WI38 (cell line): ENCODE results near the gene OSBPL9.

Experiments
- H3K4me3 ChIP-seq: 2 replicates; pipeline ENCODE4 v1.5.1; 2011; ENCODE audit warnings: low read depth, mild to moderate bottlenecking, control low read depth, low read length
- TF ChIP-seq, protein P1 (sequence below): IDR thresholded peaks from 2 replicates; pipeline ENCODE4 v1.5.1; 2012; ENCODE audit warnings: low read depth, mild to moderate bottlenecking, control low read depth, low read length

The OSBPL9 gene

DNA sequence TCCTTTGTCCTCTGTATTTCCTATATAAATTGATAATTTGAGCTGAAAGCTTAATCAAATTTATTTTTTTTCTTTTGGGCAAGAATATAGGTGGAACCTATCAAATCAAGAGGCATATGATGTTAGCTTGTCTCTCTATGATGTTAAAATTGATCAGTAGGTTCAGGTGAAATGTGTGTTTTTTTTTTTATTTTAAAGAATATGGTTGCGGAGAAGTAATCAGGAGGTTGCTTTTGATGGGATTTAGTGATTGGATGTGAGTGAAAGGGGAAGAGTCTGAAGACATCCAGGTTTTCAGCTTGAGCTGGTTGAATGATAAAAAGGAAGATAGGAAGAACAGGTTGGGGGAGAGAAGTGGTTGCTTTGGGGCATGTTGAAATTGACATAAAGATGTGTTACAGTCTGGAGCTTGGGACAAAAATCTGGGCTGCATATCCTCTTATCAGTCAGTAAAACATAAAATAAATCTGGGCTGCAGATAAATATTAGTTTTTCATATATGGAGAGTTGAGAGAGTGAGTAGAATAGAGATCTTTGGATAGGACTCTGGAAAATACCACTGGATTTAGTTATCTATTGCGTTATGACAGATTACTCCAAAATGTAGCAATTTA is 5.1 kb downstream of the OSBPL9 start:
- TF ChIP-seq, protein P1, sequence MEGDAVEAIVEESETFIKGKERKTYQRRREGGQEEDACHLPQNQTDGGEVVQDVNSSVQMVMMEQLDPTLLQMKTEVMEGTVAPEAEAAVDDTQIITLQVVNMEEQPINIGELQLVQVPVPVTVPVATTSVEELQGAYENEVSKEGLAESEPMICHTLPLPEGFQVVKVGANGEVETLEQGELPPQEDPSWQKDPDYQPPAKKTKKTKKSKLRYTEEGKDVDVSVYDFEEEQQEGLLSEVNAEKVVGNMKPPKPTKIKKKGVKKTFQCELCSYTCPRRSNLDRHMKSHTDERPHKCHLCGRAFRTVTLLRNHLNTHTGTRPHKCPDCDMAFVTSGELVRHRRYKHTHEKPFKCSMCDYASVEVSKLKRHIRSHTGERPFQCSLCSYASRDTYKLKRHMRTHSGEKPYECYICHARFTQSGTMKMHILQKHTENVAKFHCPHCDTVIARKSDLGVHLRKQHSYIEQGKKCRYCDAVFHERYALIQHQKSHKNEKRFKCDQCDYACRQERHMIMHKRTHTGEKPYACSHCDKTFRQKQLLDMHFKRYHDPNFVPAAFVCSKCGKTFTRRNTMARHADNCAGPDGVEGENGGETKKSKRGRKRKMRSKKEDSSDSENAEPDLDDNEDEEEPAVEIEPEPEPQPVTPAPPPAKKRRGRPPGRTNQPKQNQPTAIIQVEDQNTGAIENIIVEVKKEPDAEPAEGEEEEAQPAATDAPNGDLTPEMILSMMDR = no peak
- H3K4me3 ChIP-seq = no peak overlapping the region

- TF ChIP-seq, protein P1 = no peak
- H3K4me3 ChIP-seq = no peak overlapping the region
These were observed 5.6 kb downstream of the OSBPL9 start for GRCh38 chr1:51622455-51622913.

- H3K4me3 ChIP-seq = no peak overlapping the region
- TF ChIP-seq, protein P1 = no peak
These were observed 6.1 kb downstream of the OSBPL9 start for GRCh38 chr1:51623025-51623424.

DNA sequence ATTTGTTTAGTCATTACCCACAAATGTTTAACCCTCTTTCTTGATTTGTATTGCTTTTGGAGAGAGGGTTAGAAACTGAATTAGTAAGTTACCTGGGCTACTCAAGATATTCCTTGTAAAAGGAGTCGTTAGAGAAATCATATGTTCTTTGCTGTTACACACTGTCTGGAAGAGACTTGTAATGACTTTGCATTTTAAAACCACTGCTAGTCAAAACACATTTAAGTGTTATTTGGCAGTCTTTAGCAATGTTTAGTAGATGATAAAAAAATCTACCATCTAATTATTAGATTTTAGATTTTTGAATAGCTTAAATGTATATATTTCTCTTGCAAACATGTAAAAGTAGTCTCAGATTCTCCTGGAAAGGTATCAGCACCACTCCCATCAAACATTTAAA is 6.6 kb downstream of the OSBPL9 start:
- H3K4me3 ChIP-seq = no peak overlapping the region
- TF ChIP-seq, protein P1 = no peak

GRCh38 chr1:51624855-51625254 is 8.0 kb downstream of the OSBPL9 start:
- TF ChIP-seq, protein P1 = no peak
- H3K4me3 ChIP-seq = no peak overlapping the region

DNA sequence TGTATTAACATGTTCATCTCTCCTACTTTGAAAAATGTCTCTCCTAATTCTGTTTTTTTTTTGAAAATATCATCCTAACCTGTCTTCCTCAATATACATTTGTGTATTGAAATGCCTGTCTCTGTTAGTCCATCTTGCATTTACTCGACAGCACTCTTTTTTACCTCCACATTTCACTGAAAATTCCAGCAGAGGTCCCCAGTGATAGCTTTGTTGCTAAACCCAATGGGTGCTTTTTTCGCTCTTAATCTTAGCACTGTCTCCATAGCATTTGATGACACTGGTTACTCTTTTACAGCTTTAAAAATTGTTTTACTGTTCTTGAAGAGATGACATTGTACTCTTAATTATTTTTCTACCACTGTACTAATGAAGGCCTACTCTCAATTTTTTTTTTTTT is 10.8 kb downstream of the OSBPL9 start:
- no peak overlapping the region for H3K4me3 ChIP-seq
- TF ChIP-seq, protein P1 = peak; percentile 28; the same call in 1 of the 2 replicates

- no peak overlapping the region for H3K4me3 ChIP-seq
- TF ChIP-seq, protein P1 = no peak
These were observed 12.1 kb downstream of the OSBPL9 start for GRCh38 chr1:51628715-51629590.
